NCI-H748 treated with DMSO at 0.1 percent for 48 hours (cell line): Measurements from ENCODE around the gene DUS1L.

ENCODE experiments used
- DNase-seq: peaks from one replicate; lab custom pipeline; 2025; lab: John Stamatoyannopoulos, UW

DUS1L gene

GRCh38 chr17:82076018-82076784 lies 10.6 kb upstream of the DUS1L start:
- no peak for DNase-seq

- DNase-seq = no peak
Observed at GRCh38 chr17:82073446-82073845, 7.8 kb upstream of the DUS1L start.

GRCh38 chr17:82072827-82073226 lies 7.2 kb upstream of the DUS1L start:
- no peak for DNase-seq

GRCh38 chr17:82070611-82071010 lies 5.0 kb upstream of the DUS1L start:
- DNase-seq = no peak

- no peak for DNase-seq
Observed at GRCh38 chr17:82065193-82065637, 389 bp downstream of the DUS1L start.

GRCh38 chr17:82064433-82065192 lies 991 bp downstream of the DUS1L start:
- DNase-seq = no peak

- DNase-seq = no peak
Observed at GRCh38 chr17:82063424-82064415, 1.9 kb downstream of the DUS1L start.

- DNase-seq = no peak
Observed at GRCh38 chr17:82062984-82063368, 2.6 kb downstream of the DUS1L start.

- no peak for DNase-seq
Observed at GRCh38 chr17:82062076-82062983, 3.3 kb downstream of the DUS1L start.

- DNase-seq = no peak
Observed at GRCh38 chr17:82061047-82061925, 4.3 kb downstream of the DUS1L start.

- DNase-seq = no peak
Observed at GRCh38 chr17:82060614-82061013, 5.0 kb downstream of the DUS1L start.

- no peak for DNase-seq
Observed at GRCh38 chr17:82060001-82060380, 5.6 kb downstream of the DUS1L start.

- no peak for DNase-seq
Observed at GRCh38 chr17:82059272-82060000, 6.2 kb downstream of the DUS1L start.

- DNase-seq = no peak
Observed at GRCh38 chr17:82058855-82059249, 6.8 kb downstream of the DUS1L start.

- no peak for DNase-seq
Observed at GRCh38 chr17:82058230-82058854, 7.3 kb downstream of the DUS1L start.

GRCh38 chr17:82056729-82057621 lies 8.6 kb downstream of the DUS1L start:
- DNase-seq = no peak

- no peak for DNase-seq
Observed at GRCh38 chr17:82055965-82056728, 9.5 kb downstream of the DUS1L start.
